Muscle of arm (tissue), 12 donors: ENCODE measurements around the gene TPM4. TPM values are rescaled to one million over a fixed set of nuclear protein-coding genes. Genes with fewer than 3 reads are reported as not detected.
A peak's percentile ranks its signal among the peaks of the same experiment; 100 is the strongest.

Experiments
- DNase-seq: peaks from one replicate; pipeline ENCODE4 v3.0.0-alpha.2; 2013
- polyA plus RNA-seq, 12 donors: library from polyadenylated mRNA; unstranded; fragments of 120-200 nt; gene quantifications; one replicate each; pipeline ENCODE4 v1.2.1, GENCODE V29; 2013; ENCODE audit not compliant: insufficient read length in 12 of 12

The TPM4 gene
- polyA plus RNA-seq, 12 donors, result 168 to 459 (median 216) TPM

- no peak for DNase-seq
Observed at GRCh38 chr19:16038196-16038695, 38.0 kb upstream of the TPM4 start.

GRCh38 chr19:16039081-16039480 is 37.2 kb upstream of the TPM4 start:
- no peak for DNase-seq

GRCh38 chr19:16039545-16039944 is 36.8 kb upstream of the TPM4 start:
- no peak for DNase-seq

- DNase-seq, result no peak
Observed at GRCh38 chr19:16040642-16041041, 35.7 kb upstream of the TPM4 start.

- peak; percentile 76 for DNase-seq
Observed at GRCh38 chr19:16041299-16041990, 34.9 kb upstream of the TPM4 start.

GRCh38 chr19:16041991-16042386 is 34.3 kb upstream of the TPM4 start:
- no peak for DNase-seq

- no peak for DNase-seq
Observed at GRCh38 chr19:16042533-16043085, 33.7 kb upstream of the TPM4 start.

GRCh38 chr19:16043156-16043757 is 33.0 kb upstream of the TPM4 start:
- no peak for DNase-seq

GRCh38 chr19:16044746-16045145 is 31.5 kb upstream of the TPM4 start:
- no peak for DNase-seq

- DNase-seq, result no peak
Observed at GRCh38 chr19:16045171-16045570, 31.1 kb upstream of the TPM4 start.

- no peak for DNase-seq
Observed at GRCh38 chr19:16045893-16046292, 30.4 kb upstream of the TPM4 start.

GRCh38 chr19:16048583-16048982 is 27.7 kb upstream of the TPM4 start:
- DNase-seq, result no peak

- no peak for DNase-seq
Observed at GRCh38 chr19:16051254-16052025, 24.9 kb upstream of the TPM4 start.

- no peak for DNase-seq
Observed at GRCh38 chr19:16052353-16052752, 23.9 kb upstream of the TPM4 start.

- no peak for DNase-seq
Observed at GRCh38 chr19:16057062-16057461, 19.2 kb upstream of the TPM4 start.

- no peak for DNase-seq
Observed at GRCh38 chr19:16060294-16060693, 16.0 kb upstream of the TPM4 start.

- no peak for DNase-seq
Observed at GRCh38 chr19:16061943-16062342, 14.4 kb upstream of the TPM4 start.

GRCh38 chr19:16062789-16063188 is 13.5 kb upstream of the TPM4 start:
- DNase-seq, result no peak

- DNase-seq, result no peak
Observed at GRCh38 chr19:16064209-16064889, 11.9 kb upstream of the TPM4 start.

- DNase-seq, result no peak
Observed at GRCh38 chr19:16066611-16067104, 9.6 kb upstream of the TPM4 start.

- DNase-seq, result no peak
Observed at GRCh38 chr19:16067205-16067938, 8.9 kb upstream of the TPM4 start.
